Duodenal mucosa (tissue), 2 donors: ENCODE data around the gene ARHGEF5.

Source experiments
- H3K27ac ChIP-seq: one replicate; pipeline ENCODE4 v1.7.0; 2013; ENCODE audit warnings: low read depth, low read length
- H3K27me3 ChIP-seq, 2 donors: one replicate each; pipeline ENCODE4 v1.7.0; 2013; ENCODE audit warnings: low read length in 2 of 2, control low read depth in 1 of 2; ENCODE audit not compliant: insufficient read depth in 2 of 2, control insufficient read depth in 1 of 2
- H3K36me3 ChIP-seq, 2 donors: one replicate each; pipeline ENCODE4 v1.7.0; 2013; ENCODE audit warnings: low read length in 2 of 2, control low read depth in 1 of 2; ENCODE audit not compliant: insufficient read depth in 2 of 2, control insufficient read depth in 1 of 2
- H3K4me1 ChIP-seq, 2 donors: one replicate each; pipeline ENCODE4 v1.7.0; 2013; ENCODE audit warnings: low read length in 2 of 2, control low read depth in 1 of 2; ENCODE audit not compliant: insufficient read depth in 2 of 2, control insufficient read depth in 1 of 2
- H3K4me3 ChIP-seq, 2 donors: one replicate each; pipeline ENCODE4 v1.7.0; 2013; ENCODE audit warnings: low read length in 2 of 2, low read depth in 1 of 2
- H3K9ac ChIP-seq, 2 donors: one replicate each; pipeline ENCODE4 v1.7.0; 2013; ENCODE audit warnings: low read length in 2 of 2, low read depth in 1 of 2
- H3K9me3 ChIP-seq, 2 donors: one replicate each; pipeline ENCODE4 v1.7.0; 2013; ENCODE audit warnings: low read length in 2 of 2, control low read depth in 1 of 2; ENCODE audit not compliant: control insufficient read depth in 1 of 2

ARHGEF5 gene

DNA sequence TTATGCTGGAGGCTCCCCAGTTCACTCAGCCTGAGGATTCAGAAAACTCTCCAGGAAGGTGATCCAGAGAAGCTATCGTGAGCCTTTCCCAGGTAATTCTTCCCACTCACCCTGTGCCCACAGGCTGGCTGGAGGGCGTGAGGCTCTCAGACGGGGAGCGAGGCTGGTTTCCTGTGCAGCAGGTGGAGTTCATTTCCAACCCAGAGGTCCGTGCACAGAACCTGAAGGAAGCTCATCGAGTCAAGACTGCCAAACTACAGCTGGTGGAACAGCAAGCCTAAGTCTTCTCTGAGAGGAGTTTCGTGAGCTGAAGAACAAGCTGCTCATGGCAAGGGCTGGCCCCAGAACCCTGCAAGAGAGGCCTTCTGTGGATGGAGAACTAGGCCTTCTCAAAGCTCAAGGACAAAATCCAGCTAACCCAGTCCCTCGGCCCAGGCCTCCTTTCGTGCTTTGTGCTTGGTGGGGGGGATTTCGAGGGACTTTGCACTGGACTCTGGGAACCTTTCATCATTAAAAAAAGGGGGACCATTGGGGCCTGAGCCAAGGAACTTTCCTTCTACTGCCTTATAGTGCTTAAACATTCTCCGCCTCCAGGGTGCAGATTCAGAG, 24.7 kb downstream of the ARHGEF5 start:
- Histone ChIP-seq H3K4me1 (peaks cover 7 to 9% of the 10 kb centered on the region in 2 donors), H3K9ac (no peak overlapping the region)

DNA sequence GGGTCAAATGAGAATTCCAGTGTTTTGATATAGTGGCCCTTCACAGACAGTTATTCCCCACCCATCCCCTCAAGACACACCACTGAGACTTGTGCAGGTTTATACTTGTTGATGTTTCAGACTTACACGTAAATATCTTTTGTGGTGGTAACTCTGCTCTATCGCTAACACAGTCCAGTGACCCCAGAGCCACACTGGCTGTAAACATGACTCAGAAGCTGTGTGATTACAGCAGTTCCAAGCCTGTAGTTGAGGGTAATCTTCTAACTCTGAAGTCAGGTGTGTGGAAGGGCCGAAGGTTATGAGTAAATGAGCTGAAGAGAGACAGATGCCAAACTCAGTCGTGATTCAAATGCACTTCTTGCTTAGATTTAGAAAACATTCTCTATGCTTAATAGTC, 28.9 kb downstream of the ARHGEF5 start:
- Histone ChIP-seq H3K36me3 (peaks cover 11 to 13% of the 10 kb centered on the region in 2 donors), H3K27me3 (no peaks in the 10 kb centered on the region), H3K4me1 (peaks cover 13% of the 10 kb centered on the region in 2 donors), H3K27ac (peak overlapping the region; percentile 70), H3K4me3 (peak overlapping the region; percentile 53 to 64), H3K9ac (peak overlapping the region; percentile 58 to 60), H3K9me3 (no peaks in the 10 kb centered on the region)

More for the DNA sequence above, 24.7 kb downstream of the ARHGEF5 start:
- Histone ChIP-seq H3K9me3 (no peaks in the 10 kb centered on the region), H3K4me3 (no peak overlapping the region), H3K27me3 (no peaks in the 10 kb centered on the region), H3K27ac (no peak overlapping the region), H3K36me3 (peaks cover 25 to 30% of the 10 kb centered on the region in 2 donors)

DNA sequence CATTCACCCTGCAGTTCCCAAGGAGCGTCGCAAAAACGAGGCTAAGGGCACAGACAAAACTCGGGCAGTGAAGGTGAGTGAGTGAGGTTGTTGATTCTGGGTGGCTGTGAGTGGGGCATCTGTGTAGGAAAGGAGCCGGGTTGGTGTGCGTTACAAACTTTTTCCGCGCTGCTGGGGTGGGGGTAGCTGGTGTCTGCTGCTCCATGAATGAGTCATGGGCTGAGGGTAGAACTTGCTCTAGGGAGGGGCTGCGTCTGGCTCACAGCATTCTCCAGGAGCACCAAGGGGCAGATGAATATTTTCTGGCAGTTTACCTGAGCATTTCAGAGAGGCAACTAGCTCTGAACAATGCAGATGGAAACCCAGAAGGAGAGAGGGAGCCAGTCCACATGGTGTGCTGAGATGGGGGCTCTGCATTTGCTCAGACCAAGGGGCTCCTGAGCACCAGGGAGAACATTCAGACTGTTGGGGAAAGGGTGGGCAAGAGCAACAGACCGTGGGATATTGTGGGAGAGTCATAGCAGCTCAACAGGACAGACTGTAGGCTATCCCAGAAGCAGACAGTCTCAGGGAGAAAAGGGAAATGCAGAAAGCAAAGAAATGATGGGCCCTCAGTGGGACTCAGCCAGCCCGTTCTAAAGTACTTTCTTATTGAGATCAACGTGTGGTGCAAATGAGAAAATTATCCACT, 29.5 kb downstream of the ARHGEF5 start:
- Histone ChIP-seq H3K4me1 (peaks cover 13% of the 10 kb centered on the region in 2 donors), H3K27ac (peak overlapping the region; percentile 70), H3K27me3 (no peaks in the 10 kb centered on the region), H3K9me3 (no peaks in the 10 kb centered on the region), H3K36me3 (peaks cover 6 to 13% of the 10 kb centered on the region in 2 donors), H3K4me3 (peak overlapping the region; percentile 53 to 64), H3K9ac (peak overlapping the region; percentile 58 to 60)

DNA sequence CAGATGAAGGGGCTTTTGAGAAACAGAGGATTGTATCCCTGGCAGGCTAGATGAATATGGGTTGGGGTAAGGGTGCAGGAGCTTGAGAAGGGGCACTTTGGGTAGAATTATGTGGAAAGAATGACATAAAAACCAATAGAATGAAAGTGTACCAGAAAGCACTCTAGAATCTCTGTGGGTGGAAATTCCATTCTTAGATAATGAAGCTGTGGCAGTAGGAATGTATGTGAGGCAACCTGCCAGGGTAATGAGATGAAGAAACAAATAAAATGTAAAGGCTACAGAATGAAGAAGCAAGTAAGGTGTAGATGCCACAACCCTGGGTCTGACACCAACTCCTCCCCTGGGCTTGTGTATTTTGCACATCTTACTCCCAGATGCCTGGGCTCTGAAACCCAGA, 31.5 kb downstream of the ARHGEF5 start:
- Histone ChIP-seq H3K9me3 (no peaks in the 10 kb centered on the region), H3K4me3 (no peak overlapping the region), H3K27me3 (no peaks in the 10 kb centered on the region), H3K9ac (no peak overlapping the region), H3K27ac (no peak overlapping the region), H3K4me1 (peaks cover 13% of the 10 kb centered on the region in 2 donors), H3K36me3 (no peaks in the 10 kb centered on the region)

DNA sequence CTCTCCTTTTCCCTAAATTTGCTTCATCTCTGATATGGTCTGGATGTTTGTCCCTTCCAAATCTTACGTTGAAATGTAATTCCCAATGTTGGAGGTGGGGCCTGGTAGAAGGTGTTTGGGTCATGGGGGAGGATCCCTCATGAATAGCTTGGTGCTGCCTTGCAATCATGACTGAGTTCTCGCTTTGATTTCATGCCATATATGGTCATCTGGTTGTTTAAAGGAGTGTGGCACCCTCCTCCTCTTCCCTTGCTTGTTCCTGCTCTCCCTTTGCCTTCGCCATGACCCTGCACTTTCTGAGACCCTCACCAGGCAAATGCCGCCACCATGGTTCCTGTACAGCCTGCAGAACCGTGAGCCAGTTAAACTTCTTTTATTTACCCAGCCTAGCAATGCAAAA, 33.7 kb downstream of the ARHGEF5 start:
- no peaks in the 10 kb centered on the region for H3K36me3 ChIP-seq
- H3K9ac ChIP-seq = no peak overlapping the region
- no peak overlapping the region for H3K27ac ChIP-seq
- no peak overlapping the region for H3K4me3 ChIP-seq
- H3K27me3 ChIP-seq = no peaks in the 10 kb centered on the region
- peaks cover 7 to 15% of the 10 kb centered on the region in 2 donors for H3K4me1 ChIP-seq
- no peaks in the 10 kb centered on the region for H3K9me3 ChIP-seq

DNA sequence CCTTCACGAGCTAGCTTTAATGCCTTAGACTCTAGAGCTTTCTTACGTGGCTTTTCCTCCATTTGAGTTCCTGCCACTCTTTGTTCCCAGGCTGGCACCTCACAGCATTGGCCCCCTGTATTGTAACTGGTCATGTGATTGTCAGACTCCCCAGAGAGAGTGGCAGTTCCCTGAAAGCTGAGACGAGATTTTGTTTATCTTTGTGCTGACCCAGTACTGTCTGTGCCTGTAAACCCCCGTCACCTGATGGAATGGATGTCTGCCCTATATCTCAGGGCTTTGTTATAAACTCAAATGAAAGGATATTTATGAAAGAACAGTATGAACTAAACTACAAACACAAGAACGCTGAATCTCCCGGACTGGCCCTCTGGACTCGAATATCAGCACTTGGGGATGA, 35.3 kb downstream of the ARHGEF5 start:
- peaks cover 0 to 6% of the 10 kb centered on the region in 2 donors for H3K4me1 ChIP-seq
- H3K4me3 ChIP-seq = no peak overlapping the region
- H3K36me3 ChIP-seq = no peaks in the 10 kb centered on the region
- H3K27ac ChIP-seq = no peak overlapping the region
- H3K9ac ChIP-seq = no peak overlapping the region
- H3K27me3 ChIP-seq = no peaks in the 10 kb centered on the region
- H3K9me3 ChIP-seq = no peaks in the 10 kb centered on the region

DNA sequence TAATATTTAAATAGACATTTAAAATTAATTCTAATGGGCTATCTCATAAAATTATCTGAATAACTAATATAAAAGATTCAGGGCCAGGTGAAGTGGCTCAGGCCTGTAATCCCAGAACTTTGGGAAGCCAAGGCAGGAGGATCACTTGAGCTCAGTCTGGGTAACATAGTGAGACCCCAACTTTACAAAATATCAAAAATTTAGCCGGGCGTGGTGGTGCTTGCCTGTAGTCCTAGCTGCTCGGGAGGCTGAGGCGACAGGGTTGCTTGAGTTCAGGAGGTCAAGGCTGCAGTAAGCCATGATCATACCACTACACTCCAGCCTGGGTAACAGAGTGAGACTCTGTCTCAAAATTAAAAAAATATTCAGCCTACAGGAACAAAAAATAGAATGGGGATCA, 35.8 kb downstream of the ARHGEF5 start:
- H3K4me3 ChIP-seq = no peak overlapping the region
- H3K27ac ChIP-seq = no peak overlapping the region
- H3K27me3 ChIP-seq = no peaks in the 10 kb centered on the region
- no peaks in the 10 kb centered on the region for H3K9me3 ChIP-seq
- H3K4me1 ChIP-seq = peaks cover 0 to 4% of the 10 kb centered on the region in 2 donors
- H3K9ac ChIP-seq = no peak overlapping the region
- no peaks in the 10 kb centered on the region for H3K36me3 ChIP-seq

DNA sequence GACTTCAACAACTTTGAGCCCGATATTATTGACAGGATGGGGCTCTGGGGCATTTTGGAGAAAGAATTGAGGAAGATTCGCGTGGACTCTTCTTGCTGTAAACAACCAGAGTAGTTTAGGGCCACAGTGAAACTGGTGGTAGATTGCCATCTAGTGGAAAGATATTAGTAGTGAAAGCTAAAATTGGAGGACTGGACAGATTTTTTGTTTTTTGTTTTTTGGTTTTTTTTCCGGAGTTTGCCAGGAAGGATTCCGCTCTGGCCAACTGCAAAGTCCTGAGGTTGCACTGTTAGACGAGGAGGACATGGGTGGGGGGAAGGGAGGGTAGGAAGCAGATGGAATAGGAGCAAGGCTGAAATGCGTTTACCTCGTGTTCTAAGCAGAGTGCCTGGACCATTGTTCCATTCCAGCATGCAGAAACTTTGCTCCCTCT, 36.6 kb downstream of the ARHGEF5 start:
- Histone ChIP-seq H3K36me3 (no peaks in the 10 kb centered on the region), H3K4me3 (peak overlapping the region in 1 of 2 donors; percentile 20), H3K4me1 (peaks cover 0 to 4% of the 10 kb centered on the region in 2 donors), H3K27me3 (no peaks in the 10 kb centered on the region), H3K27ac (no peak overlapping the region), H3K9ac (peak overlapping the region in 1 of 2 donors; percentile 24), H3K9me3 (no peaks in the 10 kb centered on the region)

DNA sequence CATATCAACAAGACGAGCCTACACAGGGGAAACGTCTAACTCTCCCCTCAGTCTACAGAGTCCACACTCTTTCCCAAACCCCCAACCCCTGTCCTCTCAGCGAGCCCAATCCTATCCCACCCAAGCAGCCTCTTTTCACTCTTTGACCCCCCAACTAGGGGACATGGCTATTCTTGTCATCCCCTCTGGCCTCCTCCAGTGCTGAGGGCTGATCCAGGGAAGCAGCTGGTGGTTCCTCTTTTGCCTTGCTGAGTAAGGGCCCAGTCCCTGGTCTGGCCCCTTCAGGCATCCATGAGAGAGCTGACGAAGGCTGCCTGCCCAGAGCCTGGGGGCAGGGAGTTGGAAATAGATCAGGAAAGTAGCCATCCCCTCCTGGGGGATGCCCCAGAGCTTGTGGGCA, 41.9 kb downstream of the ARHGEF5 start:
- Histone ChIP-seq H3K36me3 (no peaks in the 10 kb centered on the region), H3K27me3 (no peaks in the 10 kb centered on the region), H3K4me1 (peaks cover 0 to under 1% of the 10 kb centered on the region in 2 donors), H3K27ac (no peak overlapping the region), H3K4me3 (no peak overlapping the region), H3K9ac (no peak overlapping the region), H3K9me3 (no peaks in the 10 kb centered on the region)

DNA sequence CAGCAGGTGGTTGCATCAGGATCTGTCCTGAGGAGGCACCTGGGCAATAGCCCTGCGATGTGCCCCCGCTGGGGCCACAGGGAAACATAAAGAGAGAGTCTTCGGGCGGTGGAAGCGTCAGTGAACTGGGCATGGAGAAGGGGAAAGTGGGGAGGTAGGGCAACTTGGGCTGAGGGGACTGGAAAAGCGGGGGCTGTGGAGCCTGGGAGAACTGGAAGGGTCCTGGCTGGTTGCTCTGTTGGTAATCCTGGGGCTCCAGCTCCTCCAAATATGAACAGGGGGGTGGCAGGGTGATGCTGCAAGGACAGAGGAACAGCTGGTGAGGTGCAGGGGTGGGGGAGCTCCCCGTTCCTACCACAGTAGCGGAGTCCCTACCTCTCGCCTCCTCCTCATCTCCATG, 43.1 kb downstream of the ARHGEF5 start:
- H3K4me1 ChIP-seq = no peaks in the 10 kb centered on the region
- H3K9ac ChIP-seq = no peak overlapping the region
- no peaks in the 10 kb centered on the region for H3K27me3 ChIP-seq

More for the DNA sequence above, 43.1 kb downstream of the ARHGEF5 start:
- Histone ChIP-seq H3K27ac (no peak overlapping the region), H3K4me3 (no peak overlapping the region), H3K9me3 (no peaks in the 10 kb centered on the region), H3K36me3 (no peaks in the 10 kb centered on the region)
